ENCODE results near the gene PAX5.

DNA sequence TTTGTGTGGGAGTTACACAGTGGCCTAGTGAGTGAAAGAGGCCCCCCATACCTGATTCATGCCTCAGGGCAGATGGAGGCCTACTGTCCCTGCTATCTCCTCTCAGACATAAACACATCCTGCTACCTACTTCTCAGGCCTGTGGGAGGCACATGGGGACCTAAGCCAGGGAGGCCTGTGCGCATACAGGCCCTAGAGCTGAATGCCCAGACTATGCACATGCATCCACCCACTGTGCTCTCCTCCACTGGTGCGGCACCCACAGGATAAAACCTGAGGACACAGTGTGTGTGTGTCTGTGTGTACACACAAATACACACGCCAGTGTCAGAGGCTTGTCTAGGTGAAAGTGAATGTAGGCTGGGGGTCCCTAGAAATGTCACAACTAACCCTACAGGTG is 1.4 kb downstream of the PAX5 start:
- TF ChIP-seq EZH2 (IDR thresholded peaks at IDR 0.05; ENCODE audit: insufficient read depth, poor library complexity, severe bottlenecking): no peak
- TF ChIP-seq EZH2phosphoT487 (IDR thresholded peaks at IDR 0.05; ENCODE audit: insufficient read depth, low read depth): no peak
